Measurements from ENCODE around the gene KRTAP5-6. TPM values are rescaled to one million over a fixed set of nuclear protein-coding genes. Genes with fewer than 3 reads are reported as not detected.

The KRTAP5-6 gene
- total RNA-seq, 1 experiment from 2014 or later, result not detected

DNA sequence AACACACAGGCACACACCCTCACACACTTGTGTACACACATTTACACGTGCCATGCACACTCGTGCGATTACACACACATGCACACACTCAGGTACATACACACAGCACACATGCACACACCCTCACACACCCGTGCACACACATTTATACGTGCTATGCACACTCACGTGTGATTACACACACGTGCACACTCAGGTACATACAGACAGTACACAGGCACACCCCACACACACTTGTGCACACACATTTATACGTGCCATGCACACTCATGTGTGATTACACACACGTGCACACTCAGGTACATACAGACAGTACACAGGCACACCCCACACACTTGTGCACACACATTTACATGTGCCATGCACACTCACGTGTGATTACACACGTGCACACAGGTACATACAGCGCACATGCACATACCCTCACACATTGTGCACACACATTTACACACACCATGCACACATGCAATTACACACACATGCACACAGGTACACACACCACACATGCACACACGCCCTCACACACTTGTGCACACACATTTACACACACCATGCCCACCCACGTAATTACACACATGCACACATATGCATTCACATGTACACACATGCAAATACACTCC, 48.8 kb downstream of the KRTAP5-6 start:
- H3K4me2 ChIP-seq (ENCODE audit: low read length), result no peak overlapping the region
- DNase-seq (ENCODE audit: low read depth, low spot score) (no peak), ATAC-seq (no peak)
- no peaks in the 10 kb centered on the region for H3K36me3 ChIP-seq (ENCODE audit: control insufficient read depth in 1 of 2, insufficient read depth in 2 of 2, low read length in 2 of 2)
- TF ChIP-seq ZNF274 (IDR thresholded peaks at IDR 0.05; ENCODE audit: low read depth, low read length) (no peak), EZH2phosphoT487 (IDR thresholded peaks at IDR 0.05; ENCODE audit: borderline replicate concordance) (no peak), CEBPB (IDR thresholded peaks at IDR 0.05; ENCODE audit: low read depth) (no peak), EZH2 (IDR thresholded peaks at IDR 0.05) (no peak), SRF (IDR thresholded peaks at IDR 0.05; ENCODE audit: low read depth) (no peak), POLR2A (IDR thresholded peaks at IDR 0.05; ENCODE audit: borderline replicate concordance, extremely low read depth, insufficient read depth, insufficient read length) (no peak), SP1 (IDR thresholded peaks at IDR 0.05; ENCODE audit: low read depth) (no peak), TCF7L2 (IDR thresholded peaks at IDR 0.05; ENCODE audit: borderline replicate concordance, extremely low read depth, insufficient read depth, insufficient read length) (no peak), RAD21 (IDR thresholded peaks at IDR 0.05; ENCODE audit: low read depth) (no peak)
- TF ChIP-seq, protein P1, sequence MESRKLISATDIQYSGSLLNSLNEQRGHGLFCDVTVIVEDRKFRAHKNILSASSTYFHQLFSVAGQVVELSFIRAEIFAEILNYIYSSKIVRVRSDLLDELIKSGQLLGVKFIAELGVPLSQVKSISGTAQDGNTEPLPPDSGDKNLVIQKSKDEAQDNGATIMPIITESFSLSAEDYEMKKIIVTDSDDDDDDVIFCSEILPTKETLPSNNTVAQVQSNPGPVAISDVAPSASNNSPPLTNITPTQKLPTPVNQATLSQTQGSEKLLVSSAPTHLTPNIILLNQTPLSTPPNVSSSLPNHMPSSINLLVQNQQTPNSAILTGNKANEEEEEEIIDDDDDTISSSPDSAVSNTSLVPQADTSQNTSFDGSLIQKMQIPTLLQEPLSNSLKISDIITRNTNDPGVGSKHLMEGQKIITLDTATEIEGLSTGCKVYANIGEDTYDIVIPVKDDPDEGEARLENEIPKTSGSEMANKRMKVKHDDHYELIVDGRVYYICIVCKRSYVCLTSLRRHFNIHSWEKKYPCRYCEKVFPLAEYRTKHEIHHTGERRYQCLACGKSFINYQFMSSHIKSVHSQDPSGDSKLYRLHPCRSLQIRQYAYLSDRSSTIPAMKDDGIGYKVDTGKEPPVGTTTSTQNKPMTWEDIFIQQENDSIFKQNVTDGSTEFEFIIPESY (IDR thresholded peaks at IDR 0.05; ENCODE audit: extremely low read depth, insufficient replicate concordance, low read length), result no peak
- TF ChIP-seq, protein P2, sequence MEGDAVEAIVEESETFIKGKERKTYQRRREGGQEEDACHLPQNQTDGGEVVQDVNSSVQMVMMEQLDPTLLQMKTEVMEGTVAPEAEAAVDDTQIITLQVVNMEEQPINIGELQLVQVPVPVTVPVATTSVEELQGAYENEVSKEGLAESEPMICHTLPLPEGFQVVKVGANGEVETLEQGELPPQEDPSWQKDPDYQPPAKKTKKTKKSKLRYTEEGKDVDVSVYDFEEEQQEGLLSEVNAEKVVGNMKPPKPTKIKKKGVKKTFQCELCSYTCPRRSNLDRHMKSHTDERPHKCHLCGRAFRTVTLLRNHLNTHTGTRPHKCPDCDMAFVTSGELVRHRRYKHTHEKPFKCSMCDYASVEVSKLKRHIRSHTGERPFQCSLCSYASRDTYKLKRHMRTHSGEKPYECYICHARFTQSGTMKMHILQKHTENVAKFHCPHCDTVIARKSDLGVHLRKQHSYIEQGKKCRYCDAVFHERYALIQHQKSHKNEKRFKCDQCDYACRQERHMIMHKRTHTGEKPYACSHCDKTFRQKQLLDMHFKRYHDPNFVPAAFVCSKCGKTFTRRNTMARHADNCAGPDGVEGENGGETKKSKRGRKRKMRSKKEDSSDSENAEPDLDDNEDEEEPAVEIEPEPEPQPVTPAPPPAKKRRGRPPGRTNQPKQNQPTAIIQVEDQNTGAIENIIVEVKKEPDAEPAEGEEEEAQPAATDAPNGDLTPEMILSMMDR (IDR thresholded peaks at IDR 0.05 in 2 of 3, conservative IDR thresholded peaks at IDR 0.05 in 1 of 3; ENCODE audit: borderline replicate concordance in 1 of 3, insufficient read depth in 1 of 3, low read depth in 2 of 3, low read length in 2 of 3), result no peak
- TF ChIP-seq, protein P3, sequence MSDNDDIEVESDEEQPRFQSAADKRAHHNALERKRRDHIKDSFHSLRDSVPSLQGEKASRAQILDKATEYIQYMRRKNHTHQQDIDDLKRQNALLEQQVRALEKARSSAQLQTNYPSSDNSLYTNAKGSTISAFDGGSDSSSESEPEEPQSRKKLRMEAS (IDR thresholded peaks at IDR 0.05), result no peak
- ChIA-PET RAD21 (ENCODE audit: low non-redundant PET in 1 of 2, low total read pairs in 2 of 2, uncharacterized antibody in 2 of 2, unreplicated experiment in 2 of 2) (no interaction called here), POLR2A (no interaction called here), CTCF (interaction anchor here (1.6 kb wide), 1 partner anchor 52 kb away, joined by 4 read pairs; no protein-coding TSS in a partner anchor)
- no peaks in the 10 kb centered on the region for H4K20me1 ChIP-seq (ENCODE audit: insufficient read depth)
- H3K9ac ChIP-seq (ENCODE audit: low read length), result no peak overlapping the region
- no peaks in the 10 kb centered on the region for H3K9me2 ChIP-seq (ENCODE audit: insufficient read depth)
- no peak overlapping the region for H3K4me3 ChIP-seq (replicated peaks in 1 of 2; ENCODE audit: low read depth in 1 of 2, low read length in 2 of 2)
- intact Hi-C loops (cut with micrococcal nuclease), result no loop called here
- no peaks in the 10 kb centered on the region for H3K79me2 ChIP-seq (ENCODE audit: insufficient read depth, low read length)
- no TSS peak for BruUV-seq (replicated peaks)
- H3K27ac ChIP-seq (ENCODE audit: low read depth, low read length), result no peak overlapping the region
- H3K27me3 ChIP-seq (ENCODE audit: insufficient read depth, low read length), result peaks cover 11% of the 10 kb centered on the region; the same call in 1 of the 2 replicates
- no peaks in the 10 kb centered on the region for H3K4me1 ChIP-seq (ENCODE audit: control insufficient read depth in 1 of 2, insufficient read depth in 2 of 2, low read length in 2 of 2)
- no peak overlapping the region for H2AFZ ChIP-seq (ENCODE audit: low read depth, low read length, poor library complexity, severe bottlenecking)
- no peaks in the 10 kb centered on the region for H3K9me3 ChIP-seq (ENCODE audit: control insufficient read depth in 1 of 2, insufficient read depth in 1 of 2, low read depth in 1 of 2, low read length in 2 of 2)
